ENCODE measurements around the gene GRIK3. TPM values are rescaled to one million over a fixed set of nuclear protein-coding genes. Genes with fewer than 3 reads are reported as not detected.

Gene GRIK3
- total RNA-seq, 4 donors from 2014 or later = 0.75 to 9.8 (median 1.2) TPM

DNA sequence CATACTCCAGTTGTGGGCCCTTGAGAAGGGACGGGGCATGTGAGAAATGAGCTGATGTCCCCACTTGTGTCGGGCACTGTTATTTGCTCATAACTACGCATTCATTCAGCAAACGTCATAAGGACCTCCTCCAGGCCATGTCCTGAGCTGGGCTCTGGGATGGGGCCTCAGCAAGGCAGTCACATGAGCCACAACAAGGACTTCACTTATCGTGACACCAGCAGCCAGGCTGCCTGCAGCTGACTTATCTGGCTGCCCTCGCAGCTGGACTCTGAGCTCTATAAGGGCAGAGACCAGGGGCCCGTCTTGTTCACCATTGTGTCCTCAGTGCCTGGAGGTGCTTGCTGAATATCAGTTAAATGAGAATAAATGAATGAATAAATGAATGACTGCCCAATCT is 37.5 kb upstream of the GRIK3 start:
- peaks cover 11% of the 10 kb centered on the region for H3K27me3 ChIP-seq
- 63% methylated on average over 7 of the region's 7 CpGs; no CpG with 5 or more reads in 1 of the 2 donors for whole genome bisulfite sequencing, 2 donors (ENCODE audit: low coverage in 1 of 2)

DNA sequence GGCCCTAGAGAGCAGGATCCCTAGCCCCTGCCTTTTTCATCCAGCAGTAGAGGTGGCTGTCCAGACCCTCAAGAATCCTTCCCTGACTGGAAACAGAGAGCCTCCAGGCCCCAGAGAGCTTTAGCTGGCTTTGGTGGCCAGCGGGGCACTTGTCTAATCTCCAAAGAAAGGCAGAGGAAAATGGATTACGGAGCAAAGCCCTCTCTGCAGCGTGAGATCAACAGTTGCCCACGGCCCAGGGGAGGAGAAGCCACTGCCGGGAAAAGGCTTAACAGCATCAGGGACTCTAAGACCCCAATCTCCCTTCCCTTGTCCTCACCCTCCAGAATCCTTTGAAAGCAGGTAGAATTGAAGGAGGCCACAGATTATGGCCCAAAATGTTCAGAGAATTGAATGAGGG is 35.8 kb upstream of the GRIK3 start:
- H3K9me3 ChIP-seq = no peaks in the 10 kb centered on the region
- DNase-seq = no peak
- H3K27ac ChIP-seq = no peak overlapping the region
- H3K36me3 ChIP-seq = no peaks in the 10 kb centered on the region
- intact Hi-C loops (cut with DNase I; ENCODE audit: low total_unique reads) = no loop called here
- H3K27me3 ChIP-seq = peaks cover 11% of the 10 kb centered on the region
- 66% methylated on average over 5 of the region's 5 CpGs; no CpG with 5 or more reads in 1 of the 2 donors for WGBS, 2 donors (ENCODE audit: low coverage in 1 of 2)
- H3K4me1 ChIP-seq = no peaks in the 10 kb centered on the region
- no peak overlapping the region for H3K4me3 ChIP-seq
- in situ Hi-C loops (cut with MboI; ENCODE audit: low pct_ligation_motif_present in 1 of 4, low pct_unique_long_range_greater_than_20kb in 1 of 4, low sequenced_read_pairs in 3 of 4) = no loop called here
- TF ChIP-seq EP300 (IDR thresholded peaks at IDR 0.05; ENCODE audit: low read depth) (no peak), POLR2A (IDR thresholded peaks at IDR 0.05) (no peak), POLR2AphosphoS5 (IDR thresholded peaks at IDR 0.05) (no peak)
- TF ChIP-seq, protein P1, sequence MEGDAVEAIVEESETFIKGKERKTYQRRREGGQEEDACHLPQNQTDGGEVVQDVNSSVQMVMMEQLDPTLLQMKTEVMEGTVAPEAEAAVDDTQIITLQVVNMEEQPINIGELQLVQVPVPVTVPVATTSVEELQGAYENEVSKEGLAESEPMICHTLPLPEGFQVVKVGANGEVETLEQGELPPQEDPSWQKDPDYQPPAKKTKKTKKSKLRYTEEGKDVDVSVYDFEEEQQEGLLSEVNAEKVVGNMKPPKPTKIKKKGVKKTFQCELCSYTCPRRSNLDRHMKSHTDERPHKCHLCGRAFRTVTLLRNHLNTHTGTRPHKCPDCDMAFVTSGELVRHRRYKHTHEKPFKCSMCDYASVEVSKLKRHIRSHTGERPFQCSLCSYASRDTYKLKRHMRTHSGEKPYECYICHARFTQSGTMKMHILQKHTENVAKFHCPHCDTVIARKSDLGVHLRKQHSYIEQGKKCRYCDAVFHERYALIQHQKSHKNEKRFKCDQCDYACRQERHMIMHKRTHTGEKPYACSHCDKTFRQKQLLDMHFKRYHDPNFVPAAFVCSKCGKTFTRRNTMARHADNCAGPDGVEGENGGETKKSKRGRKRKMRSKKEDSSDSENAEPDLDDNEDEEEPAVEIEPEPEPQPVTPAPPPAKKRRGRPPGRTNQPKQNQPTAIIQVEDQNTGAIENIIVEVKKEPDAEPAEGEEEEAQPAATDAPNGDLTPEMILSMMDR (IDR thresholded peaks at IDR 0.05) = no peak

More for the DNA sequence above, 37.5 kb upstream of the GRIK3 start:
- intact Hi-C loops (cut with DNase I; ENCODE audit: low total_unique reads) (no loop called here), in situ Hi-C loops (cut with MboI; ENCODE audit: low pct_ligation_motif_present in 1 of 4, low pct_unique_long_range_greater_than_20kb in 1 of 4, low sequenced_read_pairs in 3 of 4) (no loop called here)
- Histone ChIP-seq H3K36me3 (no peaks in the 10 kb centered on the region), H3K27ac (no peak overlapping the region), H3K9me3 (no peaks in the 10 kb centered on the region), H3K4me3 (no peak overlapping the region), H3K4me1 (no peaks in the 10 kb centered on the region)
- no peak for TF ChIP-seq POLR2AphosphoS5 (IDR thresholded peaks at IDR 0.05)
- TF ChIP-seq, protein P1 (IDR thresholded peaks at IDR 0.05) = no peak
- no peak for TF ChIP-seq POLR2A (IDR thresholded peaks at IDR 0.05)
- no peak for TF ChIP-seq EP300 (IDR thresholded peaks at IDR 0.05; ENCODE audit: low read depth)
- no peak for DNase-seq

DNA sequence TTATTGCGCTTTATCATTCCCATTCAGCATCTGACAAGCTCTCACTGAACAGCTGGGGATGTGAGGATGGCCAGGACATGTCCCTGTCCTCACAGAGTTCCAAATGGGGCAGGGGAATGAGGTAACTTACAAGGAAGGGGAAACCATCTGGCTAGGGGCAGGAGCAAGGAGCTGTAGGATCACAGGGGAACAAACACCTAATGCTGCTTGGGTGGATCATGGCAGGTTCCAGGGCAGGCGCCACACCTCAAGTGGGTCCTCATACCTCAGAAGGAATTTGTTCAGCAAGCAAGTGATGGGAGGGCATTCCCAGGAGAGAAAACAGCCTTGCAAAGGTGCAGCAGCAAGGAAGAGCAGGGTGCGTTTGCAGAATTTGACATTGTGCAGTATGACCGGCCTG is 35.1 kb upstream of the GRIK3 start:
- DNase-seq = no peak
- H3K27ac ChIP-seq = no peak overlapping the region
- H3K36me3 ChIP-seq = no peaks in the 10 kb centered on the region
- in situ Hi-C loops (cut with MboI; ENCODE audit: low pct_ligation_motif_present in 1 of 4, low pct_unique_long_range_greater_than_20kb in 1 of 4, low sequenced_read_pairs in 3 of 4) (no loop called here), intact Hi-C loops (cut with DNase I; ENCODE audit: low total_unique reads) (no loop called here)
- no peak for TF ChIP-seq EP300 (IDR thresholded peaks at IDR 0.05; ENCODE audit: low read depth)
- TF ChIP-seq, protein P1 (IDR thresholded peaks at IDR 0.05) = no peak
- TF ChIP-seq POLR2AphosphoS5 (IDR thresholded peaks at IDR 0.05) = no peak
- no peak for TF ChIP-seq POLR2A (IDR thresholded peaks at IDR 0.05)
- peaks cover 11% of the 10 kb centered on the region for H3K27me3 ChIP-seq
- 77% methylated on average over 4 of the region's 4 CpGs; no CpG with 5 or more reads in 1 of the 2 donors for WGBS, 2 donors (ENCODE audit: low coverage in 1 of 2)
- no peaks in the 10 kb centered on the region for H3K4me1 ChIP-seq
- no peaks in the 10 kb centered on the region for H3K9me3 ChIP-seq
- H3K4me3 ChIP-seq = no peak overlapping the region

DNA sequence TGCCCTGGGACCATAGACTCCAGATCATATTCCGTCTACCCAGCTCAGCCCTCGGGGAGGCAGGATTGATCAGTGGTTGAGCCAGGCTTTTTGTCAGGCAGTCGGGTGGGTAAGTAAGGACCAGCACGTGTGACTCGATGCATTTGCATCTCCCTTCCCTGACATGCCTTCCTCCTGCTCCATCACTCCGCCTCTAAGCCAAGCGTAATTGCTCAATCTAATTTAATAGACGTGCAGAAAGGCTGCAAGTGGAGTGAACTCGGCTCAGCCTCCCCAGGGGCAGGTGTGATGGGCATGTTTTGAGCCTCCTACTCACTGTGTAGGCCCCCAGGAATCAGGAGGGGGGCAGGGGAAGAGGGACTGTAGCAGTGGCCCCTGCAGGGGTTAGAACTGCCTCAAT is 34.6 kb upstream of the GRIK3 start:
- Histone ChIP-seq H3K27me3 (peaks cover 11% of the 10 kb centered on the region), H3K36me3 (no peaks in the 10 kb centered on the region), H3K4me3 (no peak overlapping the region), H3K9me3 (no peaks in the 10 kb centered on the region), H3K4me1 (no peaks in the 10 kb centered on the region), H3K27ac (no peak overlapping the region)
- no peak for DNase-seq
- intact Hi-C loops (cut with DNase I; ENCODE audit: low total_unique reads) (no loop called here), in situ Hi-C loops (cut with MboI; ENCODE audit: low pct_ligation_motif_present in 1 of 4, low pct_unique_long_range_greater_than_20kb in 1 of 4, low sequenced_read_pairs in 3 of 4) (no loop called here)
- TF ChIP-seq POLR2AphosphoS5 (IDR thresholded peaks at IDR 0.05) (no peak), EP300 (IDR thresholded peaks at IDR 0.05; ENCODE audit: low read depth) (no peak), POLR2A (IDR thresholded peaks at IDR 0.05) (no peak)
- TF ChIP-seq, protein P1 (IDR thresholded peaks at IDR 0.05) = no peak
- 47% methylated on average over 9 of the region's 9 CpGs; no CpG with 5 or more reads in 1 of the 2 donors for WGBS, 2 donors (ENCODE audit: low coverage in 1 of 2)
